ENCODE results near the gene HTR3C.

DNA sequence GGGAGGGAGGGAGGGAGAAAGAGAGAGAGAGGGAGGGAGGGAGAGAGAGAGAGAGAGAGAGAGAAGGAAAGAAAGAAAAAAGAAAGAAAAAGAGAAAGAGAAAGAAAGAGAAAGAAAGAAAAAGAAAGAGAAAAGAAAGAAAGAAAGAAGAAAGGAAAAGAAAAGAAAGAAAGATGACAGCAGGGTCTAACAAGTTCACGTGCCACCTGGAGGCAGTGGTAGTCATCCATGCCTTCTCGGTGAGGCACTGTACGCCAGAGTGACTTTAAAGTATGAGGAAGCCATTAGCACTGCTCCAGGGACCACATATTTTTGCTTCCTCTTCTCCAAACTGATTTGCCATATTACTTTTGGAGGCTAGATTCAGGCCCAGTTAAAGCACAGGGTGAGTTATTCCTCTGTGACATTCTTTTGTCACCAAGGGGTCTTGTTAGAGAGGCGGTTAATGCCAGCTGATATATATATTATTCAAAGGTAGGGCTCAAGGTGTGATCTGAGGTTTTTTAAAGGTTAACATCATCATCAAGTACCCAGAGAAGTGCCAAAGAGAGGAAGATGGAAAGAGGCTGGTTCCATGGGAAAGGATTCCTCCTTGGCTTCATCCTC, 21.6 kb upstream of the HTR3C start, which contains the start of gene HTR3D:
- TF ChIP-seq, protein P1, sequence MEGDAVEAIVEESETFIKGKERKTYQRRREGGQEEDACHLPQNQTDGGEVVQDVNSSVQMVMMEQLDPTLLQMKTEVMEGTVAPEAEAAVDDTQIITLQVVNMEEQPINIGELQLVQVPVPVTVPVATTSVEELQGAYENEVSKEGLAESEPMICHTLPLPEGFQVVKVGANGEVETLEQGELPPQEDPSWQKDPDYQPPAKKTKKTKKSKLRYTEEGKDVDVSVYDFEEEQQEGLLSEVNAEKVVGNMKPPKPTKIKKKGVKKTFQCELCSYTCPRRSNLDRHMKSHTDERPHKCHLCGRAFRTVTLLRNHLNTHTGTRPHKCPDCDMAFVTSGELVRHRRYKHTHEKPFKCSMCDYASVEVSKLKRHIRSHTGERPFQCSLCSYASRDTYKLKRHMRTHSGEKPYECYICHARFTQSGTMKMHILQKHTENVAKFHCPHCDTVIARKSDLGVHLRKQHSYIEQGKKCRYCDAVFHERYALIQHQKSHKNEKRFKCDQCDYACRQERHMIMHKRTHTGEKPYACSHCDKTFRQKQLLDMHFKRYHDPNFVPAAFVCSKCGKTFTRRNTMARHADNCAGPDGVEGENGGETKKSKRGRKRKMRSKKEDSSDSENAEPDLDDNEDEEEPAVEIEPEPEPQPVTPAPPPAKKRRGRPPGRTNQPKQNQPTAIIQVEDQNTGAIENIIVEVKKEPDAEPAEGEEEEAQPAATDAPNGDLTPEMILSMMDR (IDR thresholded peaks at IDR 0.05) = no peak
- TF ChIP-seq POLR2A (IDR thresholded peaks at IDR 0.05) = no peak
- no peak for TF ChIP-seq EP300 (IDR thresholded peaks at IDR 0.05)
- TF ChIP-seq POLR2AphosphoS5 (IDR thresholded peaks at IDR 0.05) = no peak
